Stimulated activated memory B cell treated with anti-CD40 and anti-IgM and Interleukin-4, amounts not matched to agents 10 μg/mL and 1 μg/mL and 100 μg/mL, for 72 hours (primary cell): ENCODE results near the gene ITPKC.

Source experiments
- ATAC-seq: fragments of 150-1000 bp; cut with Tn5 transposase; 2 replicates; pipeline ENCODE4 v1.10.0; 2021
- H3K27ac Mint-ChIP-seq: one replicate; pipeline ENCODE4 v1.8.0; 2022; ENCODE audit warnings: mild to moderate bottlenecking, mixed read lengths
- H3K27me3 Mint-ChIP-seq: one replicate; pipeline ENCODE4 v1.8.0; 2022; ENCODE audit warnings: mixed read lengths
- H3K36me3 Mint-ChIP-seq: one replicate; pipeline ENCODE4 v1.8.0; 2022; ENCODE audit warnings: mixed read lengths
- H3K4me1 Mint-ChIP-seq: one replicate; pipeline ENCODE4 v1.8.0; 2022; ENCODE audit warnings: mixed read lengths
- H3K4me3 Mint-ChIP-seq: one replicate; pipeline ENCODE4 v1.8.0; 2022; ENCODE audit warnings: mild to moderate bottlenecking, moderate library complexity, mixed read lengths
- H3K9me3 Mint-ChIP-seq: one replicate; pipeline ENCODE4 v1.8.0; 2022; ENCODE audit warnings: mixed read lengths

ITPKC gene

GRCh38 chr19:40701758-40702157 is 15.2 kb upstream of the ITPKC start:
- peaks cover 48% of the 10 kb centered on the region for H3K36me3 Mint-ChIP-seq

DNA sequence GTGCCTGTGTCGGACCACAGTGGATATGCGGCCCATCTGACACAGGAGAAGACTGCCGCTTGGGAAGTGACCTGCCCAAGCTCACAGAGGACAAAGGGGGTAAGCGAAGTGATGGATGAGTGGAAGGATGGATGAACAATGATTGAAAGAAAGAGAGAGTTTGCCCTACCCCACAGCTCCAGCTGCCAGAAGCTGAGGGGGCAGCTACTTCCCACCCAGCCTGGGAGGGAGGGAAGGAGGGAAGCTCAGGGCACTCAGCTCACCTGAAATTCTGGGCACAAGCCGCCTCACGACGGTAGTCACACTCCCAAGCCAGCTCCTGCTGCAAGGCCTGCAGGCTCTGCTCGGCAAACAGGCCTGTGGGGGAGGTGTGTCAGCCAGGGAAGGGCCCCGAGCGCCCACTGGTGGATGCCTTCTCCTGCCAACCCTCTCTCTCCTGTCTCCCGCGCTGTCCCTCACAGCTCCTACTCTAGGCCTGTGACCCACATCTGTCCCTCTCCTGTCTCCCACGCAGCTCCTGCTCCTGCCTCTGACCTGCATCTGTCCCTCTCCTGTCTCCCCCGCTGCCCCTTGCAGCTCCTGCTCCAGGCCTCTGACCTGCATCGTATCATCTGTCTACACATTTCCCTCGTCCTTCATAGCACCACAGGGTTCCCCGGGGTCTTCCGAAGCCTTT is 14.4 kb upstream of the ITPKC start:
- peaks cover 53% of the 10 kb centered on the region for H3K36me3 Mint-ChIP-seq
- H3K27ac Mint-ChIP-seq, result no peak overlapping the region
- no peaks in the 10 kb centered on the region for H3K4me1 Mint-ChIP-seq
- no peaks in the 10 kb centered on the region for H3K27me3 Mint-ChIP-seq
- H3K4me3 Mint-ChIP-seq, result no peak overlapping the region
- ATAC-seq, result no peak
- no peaks in the 10 kb centered on the region for H3K9me3 Mint-ChIP-seq

More at GRCh38 chr19:40701758-40702157, 15.2 kb upstream of the ITPKC start:
- Mint-ChIP-seq H3K27ac (no peak overlapping the region), H3K9me3 (no peaks in the 10 kb centered on the region), H3K27me3 (no peaks in the 10 kb centered on the region), H3K4me1 (no peaks in the 10 kb centered on the region), H3K4me3 (no peak overlapping the region)
- no peak for ATAC-seq

DNA sequence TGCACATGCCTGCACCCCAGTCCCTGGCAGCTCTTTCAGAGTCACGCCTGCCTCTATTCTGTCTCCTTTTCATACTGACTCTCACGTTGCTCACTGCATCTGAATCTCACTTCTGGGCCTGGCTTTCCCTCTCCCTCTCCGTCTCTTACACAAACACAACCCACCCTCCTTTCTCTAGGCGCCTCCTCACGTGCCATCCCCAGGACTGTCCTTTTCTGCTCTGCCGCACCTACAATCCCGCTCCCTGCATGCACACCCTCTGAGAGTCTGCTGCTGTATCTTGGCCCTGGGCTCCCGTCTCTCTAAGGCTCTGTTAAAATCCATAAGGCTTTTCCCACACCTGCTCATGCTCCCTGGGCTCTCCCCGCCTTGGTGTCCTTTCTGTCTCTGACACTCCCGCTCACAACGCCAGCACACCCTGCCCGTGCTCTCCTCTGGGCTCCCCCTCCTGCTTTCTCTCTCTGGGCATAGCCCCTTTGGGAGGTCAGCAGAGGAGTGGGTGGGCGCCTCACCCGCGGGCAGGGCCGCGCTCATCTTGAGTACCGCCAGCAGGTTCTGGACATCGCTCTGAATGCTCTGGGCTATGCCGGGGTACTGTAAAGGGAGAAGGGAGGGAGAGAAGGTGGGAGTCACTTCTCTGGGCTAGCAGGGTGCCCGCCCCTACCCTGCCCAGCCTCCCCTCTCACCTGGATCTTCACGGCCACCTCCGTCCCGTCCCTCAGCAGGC is 13.7 kb upstream of the ITPKC start:
- ATAC-seq, result no peak
- Mint-ChIP-seq H3K27ac (no peak overlapping the region), H3K27me3 (no peaks in the 10 kb centered on the region), H3K9me3 (no peaks in the 10 kb centered on the region), H3K36me3 (peaks cover 54% of the 10 kb centered on the region), H3K4me3 (no peak overlapping the region), H3K4me1 (no peaks in the 10 kb centered on the region)

DNA sequence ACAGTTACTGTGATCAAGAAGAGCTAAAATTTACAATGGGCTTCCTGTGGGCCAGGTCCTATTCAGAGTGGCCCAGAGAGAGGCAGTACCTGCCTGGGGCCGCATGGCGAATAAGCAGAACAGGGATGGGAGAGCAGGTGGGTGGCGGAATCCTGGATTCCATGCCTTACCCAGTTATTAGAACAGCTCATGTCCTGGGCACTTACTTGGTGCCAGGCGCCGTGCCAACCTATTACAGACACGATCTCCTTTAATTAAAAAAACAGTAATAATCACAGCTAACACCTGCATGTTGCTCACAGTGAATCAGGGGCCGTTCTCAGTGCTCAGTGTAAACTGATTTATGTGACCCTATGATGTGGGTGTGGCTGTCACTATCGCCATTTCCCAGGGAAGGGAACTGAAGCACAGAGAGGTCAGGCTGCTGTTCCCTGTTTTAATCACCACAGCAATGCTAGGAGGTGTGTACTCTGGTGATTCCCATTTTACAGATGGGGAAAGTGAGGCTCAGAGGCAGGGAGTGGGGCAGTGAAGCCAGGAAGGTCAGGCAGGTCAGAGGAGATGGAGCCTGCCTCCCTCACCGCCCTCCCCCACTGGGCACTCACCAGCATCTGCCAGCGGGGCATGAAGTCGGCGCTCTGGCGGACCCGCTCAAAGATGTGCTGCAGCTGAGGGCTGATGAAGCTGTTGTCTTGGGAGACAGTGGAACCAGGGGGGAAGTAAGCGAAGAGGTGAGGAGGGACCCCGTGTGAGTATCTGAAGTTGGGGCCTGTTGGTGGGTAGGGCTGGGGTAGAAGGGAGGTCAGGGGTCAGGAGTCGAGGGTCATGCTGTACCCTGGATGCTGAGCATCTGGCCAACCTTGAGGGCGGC is 12.2 kb upstream of the ITPKC start:
- no peaks in the 10 kb centered on the region for H3K4me1 Mint-ChIP-seq
- no peak overlapping the region for H3K27ac Mint-ChIP-seq
- H3K4me3 Mint-ChIP-seq, result no peak overlapping the region
- H3K9me3 Mint-ChIP-seq, result no peaks in the 10 kb centered on the region
- ATAC-seq, result no peak
- peaks cover 69% of the 10 kb centered on the region for H3K36me3 Mint-ChIP-seq
- H3K27me3 Mint-ChIP-seq, result no peaks in the 10 kb centered on the region

GRCh38 chr19:40705362-40705651 is 11.6 kb upstream of the ITPKC start:
- peaks cover under 1% of the 10 kb centered on the region for H3K4me1 Mint-ChIP-seq
- no peak for ATAC-seq
- no peak overlapping the region for H3K4me3 Mint-ChIP-seq
- no peak overlapping the region for H3K27ac Mint-ChIP-seq
- H3K36me3 Mint-ChIP-seq, result peaks cover 74% of the 10 kb centered on the region
- no peaks in the 10 kb centered on the region for H3K27me3 Mint-ChIP-seq
- H3K9me3 Mint-ChIP-seq, result no peaks in the 10 kb centered on the region

- Mint-ChIP-seq H3K4me3 (no peak overlapping the region), H3K9me3 (no peaks in the 10 kb centered on the region), H3K27me3 (no peaks in the 10 kb centered on the region), H3K27ac (no peak overlapping the region), H3K4me1 (peaks cover 5% of the 10 kb centered on the region), H3K36me3 (peaks cover 74% of the 10 kb centered on the region)
- no peak for ATAC-seq
Observed at GRCh38 chr19:40705950-40706619, 10.8 kb upstream of the ITPKC start.

DNA sequence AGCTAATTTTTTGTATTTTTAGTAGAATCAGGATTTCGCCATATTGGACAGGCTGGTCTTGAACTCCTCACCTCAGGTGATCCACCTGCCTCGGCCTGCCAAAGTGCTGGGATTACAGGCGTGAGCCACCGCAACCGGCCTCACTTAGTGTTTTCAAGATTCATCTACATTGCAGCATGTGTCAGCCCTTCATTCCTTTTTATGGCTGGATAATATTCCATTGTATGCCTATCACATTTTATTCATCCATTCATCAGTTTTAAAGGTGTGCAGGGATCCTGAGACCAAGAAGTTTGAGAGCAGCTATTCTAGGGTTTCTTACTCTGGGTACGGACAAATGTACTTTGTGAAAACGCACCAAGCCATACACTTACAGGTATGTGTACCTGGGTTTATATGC is 9.3 kb upstream of the ITPKC start:
- ATAC-seq, result no peak
- no peak overlapping the region for H3K4me3 Mint-ChIP-seq
- H3K9me3 Mint-ChIP-seq, result no peaks in the 10 kb centered on the region
- no peaks in the 10 kb centered on the region for H3K27me3 Mint-ChIP-seq
- peaks cover 68% of the 10 kb centered on the region for H3K36me3 Mint-ChIP-seq
- no peak overlapping the region for H3K27ac Mint-ChIP-seq
- peaks cover 12% of the 10 kb centered on the region for H3K4me1 Mint-ChIP-seq

- ATAC-seq, result no peak
- peaks cover 58% of the 10 kb centered on the region for H3K36me3 Mint-ChIP-seq
- no peaks in the 10 kb centered on the region for H3K9me3 Mint-ChIP-seq
- no peaks in the 10 kb centered on the region for H3K27me3 Mint-ChIP-seq
- no peak overlapping the region for H3K4me3 Mint-ChIP-seq
- peaks cover 24% of the 10 kb centered on the region for H3K4me1 Mint-ChIP-seq
- no peak overlapping the region for H3K27ac Mint-ChIP-seq
Observed at GRCh38 chr19:40709817-40710216, 7.1 kb upstream of the ITPKC start.

- Mint-ChIP-seq H3K36me3 (peaks cover 32% of the 10 kb centered on the region), H3K4me3 (peak overlapping the region; percentile 84), H3K27me3 (no peaks in the 10 kb centered on the region), H3K4me1 (peaks cover 49% of the 10 kb centered on the region), H3K9me3 (no peaks in the 10 kb centered on the region), H3K27ac (peak overlapping the region; percentile 83)
- no peak for ATAC-seq
Observed at GRCh38 chr19:40713939-40714338, 3.0 kb upstream of the ITPKC start.

GRCh38 chr19:40714441-40715299 is 2.2 kb upstream of the ITPKC start:
- peaks cover 55% of the 10 kb centered on the region for H3K4me1 Mint-ChIP-seq
- H3K27me3 Mint-ChIP-seq, result no peaks in the 10 kb centered on the region
- peak overlapping the region; percentile 83 for H3K27ac Mint-ChIP-seq

DNA sequence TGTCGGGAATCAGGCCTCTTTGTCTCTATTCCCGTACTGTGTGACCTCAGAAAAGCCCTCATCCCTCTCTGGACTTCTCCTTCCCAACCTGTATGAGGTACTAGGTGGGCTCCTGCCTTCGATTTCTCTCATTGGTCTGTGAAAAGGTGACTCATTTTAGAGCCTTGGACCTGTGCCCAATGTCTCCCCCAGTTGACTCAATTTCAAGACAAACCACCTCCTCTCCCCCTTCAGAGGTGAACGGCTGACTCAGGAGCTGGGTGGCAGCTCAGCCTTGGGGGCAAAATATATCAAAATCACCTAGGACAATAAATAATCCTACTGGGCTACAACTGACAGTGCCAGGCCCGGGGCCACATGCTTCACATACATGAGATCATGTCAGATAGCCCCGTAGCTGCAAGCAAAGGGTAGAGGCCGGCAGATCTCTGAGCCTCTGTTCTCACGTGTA is 856 bp upstream of the ITPKC start:
- Mint-ChIP-seq H3K36me3 (peaks cover 21% of the 10 kb centered on the region), H3K27me3 (no peaks in the 10 kb centered on the region), H3K9me3 (no peaks in the 10 kb centered on the region), H3K4me1 (peaks cover 62% of the 10 kb centered on the region), H3K4me3 (peak overlapping the region; percentile 84), H3K27ac (peak overlapping the region; percentile 83)
- ATAC-seq, result no peak

More at GRCh38 chr19:40714441-40715299, 2.2 kb upstream of the ITPKC start:
- Mint-ChIP-seq H3K36me3 (peaks cover 25% of the 10 kb centered on the region), H3K9me3 (no peaks in the 10 kb centered on the region), H3K4me3 (peak overlapping the region; percentile 84)
- peak; percentile 88 for ATAC-seq

- H3K27ac Mint-ChIP-seq, result peak overlapping the region; percentile 83
- peaks cover 26% of the 10 kb centered on the region for H3K36me3 Mint-ChIP-seq
- no peaks in the 10 kb centered on the region for H3K27me3 Mint-ChIP-seq
- H3K4me3 Mint-ChIP-seq, result peak overlapping the region; percentile 77
- H3K4me1 Mint-ChIP-seq, result peaks cover 70% of the 10 kb centered on the region
- no peak for ATAC-seq
- no peaks in the 10 kb centered on the region for H3K9me3 Mint-ChIP-seq
Observed at GRCh38 chr19:40717325-40717879, 490 bp downstream of the ITPKC start.

DNA sequence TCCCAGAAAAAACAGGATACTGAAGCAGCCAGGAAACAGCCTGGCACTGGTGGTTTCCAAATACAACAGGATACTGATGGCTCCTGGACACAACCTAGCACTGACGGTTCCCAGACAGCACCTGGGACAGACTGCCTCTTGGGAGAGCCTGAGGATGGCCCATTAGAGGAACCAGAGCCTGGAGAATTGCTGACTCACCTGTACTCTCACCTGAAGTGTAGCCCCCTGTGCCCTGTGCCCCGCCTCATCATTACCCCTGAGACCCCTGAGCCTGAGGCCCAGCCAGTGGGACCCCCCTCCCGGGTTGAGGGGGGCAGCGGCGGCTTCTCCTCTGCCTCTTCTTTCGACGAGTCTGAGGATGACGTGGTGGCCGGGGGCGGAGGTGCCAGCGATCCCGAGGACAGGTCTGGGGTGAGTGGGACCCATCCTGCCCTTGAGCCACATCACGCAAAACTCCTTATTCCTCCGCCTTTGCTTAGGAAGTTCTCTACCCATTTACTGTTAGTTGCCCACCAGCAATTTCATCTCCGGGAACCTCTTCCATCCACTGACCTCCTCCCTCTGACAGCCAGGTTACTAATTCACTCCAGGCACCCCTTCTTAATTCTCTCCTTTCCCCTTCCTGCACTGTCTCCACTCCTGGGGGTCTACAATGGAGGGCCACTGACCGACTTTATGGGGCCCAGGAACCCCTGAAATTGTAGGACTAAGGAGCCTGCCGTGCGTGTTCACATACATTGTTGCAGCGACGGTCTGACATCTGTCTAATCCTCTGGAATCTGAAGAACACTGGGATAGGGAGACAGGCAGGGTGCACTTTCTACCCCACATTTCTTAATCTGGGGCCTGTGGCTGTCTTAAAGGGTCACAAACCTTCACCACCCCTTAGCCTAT is 1.2 kb downstream of the ITPKC start:
- Mint-ChIP-seq H3K36me3 (peaks cover 34% of the 10 kb centered on the region), H3K27ac (peak overlapping the region; percentile 83), H3K4me1 (peaks cover 75% of the 10 kb centered on the region), H3K9me3 (no peaks in the 10 kb centered on the region), H3K27me3 (no peaks in the 10 kb centered on the region), H3K4me3 (peak overlapping the region; percentile 77)
- ATAC-seq, result no peak
